Measurements from ENCODE around the gene MRGPRX1. TPM values are rescaled to one million over a fixed set of nuclear protein-coding genes. Genes with fewer than 3 reads are reported as not detected.
A peak's percentile ranks its signal among the peaks of the same experiment; 100 is the strongest.
"Not testable (repeated sequence)": the region's sequence is repeated elsewhere in the genome, so short reads cannot be mapped to it uniquely, and the experiment has no call there.

The MRGPRX1 gene
- total RNA-seq, 6 donors from 2014 or later = not detected

- DNase-seq = peak in 1 of 2 donors; percentile 58
- Histone ChIP-seq H3K27me3 (no peaks in the 10 kb centered on the region), H3K9me3 (no peaks in the 10 kb centered on the region), H3K4me3 (no peak overlapping the region), H3K4me1 (no peaks in the 10 kb centered on the region), H3K27ac (no peak overlapping the region), H3K36me3 (no peaks in the 10 kb centered on the region)
- TF ChIP-seq EP300 (IDR thresholded peaks at IDR 0.05) (no peak), POLR2A (IDR thresholded peaks at IDR 0.05) (no peak), CTCF (IDR thresholded peaks at IDR 0.05) (no peak), POLR2AphosphoS5 (IDR thresholded peaks at IDR 0.05) (no peak)
- 77 to 88% methylated on average over 22 of the region's 22 CpGs for WGBS, 2 donors
- no peak for ATAC-seq (ENCODE audit: low FRiP score in 2 of 2)
Observed at GRCh38 chr11:18934195-18934814, 4.9 kb downstream of the MRGPRX1 start.

- Histone ChIP-seq H3K27ac (no peak overlapping the region), H3K4me1 (no peaks in the 10 kb centered on the region), H3K36me3 (no peaks in the 10 kb centered on the region), H3K4me3 (no peak overlapping the region), H3K9me3 (no peaks in the 10 kb centered on the region), H3K27me3 (no peaks in the 10 kb centered on the region)
- no peak for DNase-seq
- TF ChIP-seq POLR2AphosphoS5 (IDR thresholded peaks at IDR 0.05) = no peak
- no peak for TF ChIP-seq CTCF (IDR thresholded peaks at IDR 0.05)
- no peak for TF ChIP-seq EP300 (IDR thresholded peaks at IDR 0.05)
- TF ChIP-seq POLR2A (IDR thresholded peaks at IDR 0.05) = no peak
- WGBS, 2 donors = 87 to 90% methylated on average over 3 of the region's 3 CpGs
- no peak for ATAC-seq (ENCODE audit: low FRiP score in 2 of 2)
Observed at GRCh38 chr11:18927550-18928322, 11.5 kb downstream of the MRGPRX1 start.

GRCh38 chr11:18925426-18925825, 13.8 kb downstream of the MRGPRX1 start:
- H3K27me3 ChIP-seq; H3K36me3 ChIP-seq; DNase-seq; H3K27ac ChIP-seq; ATAC-seq (ENCODE audit: low FRiP score in 2 of 2); H3K9me3 ChIP-seq; H3K4me3 ChIP-seq; H3K4me1 ChIP-seq: not testable (repeated sequence)
- WGBS, 2 donors = 57 to 58% methylated on average over 2 of the region's 2 CpGs

- ATAC-seq (ENCODE audit: low FRiP score in 2 of 2) = no peak
- TF ChIP-seq CTCF (IDR thresholded peaks at IDR 0.05) (no peak), POLR2AphosphoS5 (IDR thresholded peaks at IDR 0.05) (no peak), POLR2A (IDR thresholded peaks at IDR 0.05) (no peak), EP300 (IDR thresholded peaks at IDR 0.05) (no peak)
- Histone ChIP-seq H3K9me3 (no peaks in the 10 kb centered on the region), H3K27me3 (no peaks in the 10 kb centered on the region), H3K36me3 (no peaks in the 10 kb centered on the region), H3K4me1 (no peaks in the 10 kb centered on the region), H3K4me3 (no peak overlapping the region), H3K27ac (no peak overlapping the region)
- whole genome bisulfite sequencing, 2 donors = 50 to 70% methylated on average over 2 of the region's 2 CpGs
- DNase-seq = no peak
Observed at GRCh38 chr11:18912883-18913282, 26.3 kb downstream of the MRGPRX1 start.

GRCh38 chr11:18907391-18907790, 31.8 kb downstream of the MRGPRX1 start:
- Histone ChIP-seq H3K4me1 (no peaks in the 10 kb centered on the region), H3K27me3 (no peaks in the 10 kb centered on the region), H3K9me3 (no peaks in the 10 kb centered on the region), H3K4me3 (no peak overlapping the region), H3K36me3 (no peaks in the 10 kb centered on the region), H3K27ac (no peak overlapping the region)
- ATAC-seq (ENCODE audit: low FRiP score in 2 of 2) = no peak
- TF ChIP-seq POLR2AphosphoS5 (IDR thresholded peaks at IDR 0.05) (no peak), EP300 (IDR thresholded peaks at IDR 0.05) (no peak), CTCF (IDR thresholded peaks at IDR 0.05) (no peak)
- no peak for DNase-seq
- WGBS, 2 donors = 91 to 92% methylated on average over 3 of the region's 3 CpGs

GRCh38 chr11:18900637-18901036, 38.6 kb downstream of the MRGPRX1 start:
- not testable (repeated sequence) for DNase-seq; H3K27me3 ChIP-seq; H3K4me1 ChIP-seq; H3K27ac ChIP-seq; ATAC-seq (ENCODE audit: low FRiP score in 2 of 2); H3K9me3 ChIP-seq; H3K36me3 ChIP-seq; H3K4me3 ChIP-seq
- 28% methylated on average over 6 of the region's 6 CpGs for WGBS, 2 donors

- not testable (repeated sequence) for H3K4me1 ChIP-seq; H3K4me3 ChIP-seq; DNase-seq; ATAC-seq (ENCODE audit: low FRiP score in 2 of 2); H3K27ac ChIP-seq; H3K9me3 ChIP-seq; H3K36me3 ChIP-seq; H3K27me3 ChIP-seq
- WGBS, 2 donors = 27 to 29% methylated on average over 4 of the region's 4 CpGs
Observed at GRCh38 chr11:18900151-18900611, 39.0 kb downstream of the MRGPRX1 start.

GRCh38 chr11:18891712-18892111, 47.5 kb downstream of the MRGPRX1 start:
- not testable (repeated sequence) for H3K4me1 ChIP-seq; H3K27me3 ChIP-seq; H3K9me3 ChIP-seq; DNase-seq; H3K36me3 ChIP-seq; H3K27ac ChIP-seq; H3K4me3 ChIP-seq; ATAC-seq (ENCODE audit: low FRiP score in 2 of 2)
- WGBS, 2 donors = 94% methylated on average over 2 of the region's 2 CpGs

All from upper lobe of left lung (tissue), 6 donors.